Endometrial microvascular endothelial cells (primary cell): ENCODE data around the gene NOL8. TPM values are rescaled to one million over a fixed set of nuclear protein-coding genes. Genes with fewer than 3 reads are reported as not detected.

Experiments
- in situ Hi-C: cut with HindIII; loops from 2 replicates; pipeline ENCODE4 v1.10.0; 2017; ENCODE audit warnings: low sequenced_read_pairs, low pct_unique_long_range_greater_than_20kb; ENCODE audit errors: inconsistent ontology term
- total RNA-seq: library from RNA; depleted of rRNA; stranded (reverse); fragments of >200 nt; gene quantifications from one replicate; pipeline ENCODE4 v1.2.3, GENCODE V29; 2015; ENCODE audit errors: inconsistent ontology term

The NOL8 gene
- total RNA-seq, 1 donor from 2014 or later: 13.4 TPM

DNA sequence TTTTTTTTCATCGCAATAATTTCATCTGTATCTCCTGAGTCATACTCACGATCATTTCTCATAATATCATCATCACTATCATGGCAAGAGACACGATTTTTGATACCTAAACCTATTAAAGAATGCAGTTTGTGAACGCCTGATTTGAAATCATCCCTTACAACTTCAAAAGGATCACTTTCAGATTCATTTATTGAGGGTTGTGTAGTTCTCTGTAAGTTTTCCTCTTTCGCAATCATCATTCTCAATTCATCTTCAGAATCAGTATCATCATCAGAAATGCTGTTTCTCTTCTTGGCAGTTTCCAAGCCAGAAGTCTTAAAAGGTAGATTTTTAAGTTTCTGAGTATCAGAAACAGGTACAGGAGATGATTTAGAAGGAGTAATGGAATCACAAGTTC, 9.7 kb downstream of the NOL8 start:
- in situ Hi-C loops: no loop called here

DNA sequence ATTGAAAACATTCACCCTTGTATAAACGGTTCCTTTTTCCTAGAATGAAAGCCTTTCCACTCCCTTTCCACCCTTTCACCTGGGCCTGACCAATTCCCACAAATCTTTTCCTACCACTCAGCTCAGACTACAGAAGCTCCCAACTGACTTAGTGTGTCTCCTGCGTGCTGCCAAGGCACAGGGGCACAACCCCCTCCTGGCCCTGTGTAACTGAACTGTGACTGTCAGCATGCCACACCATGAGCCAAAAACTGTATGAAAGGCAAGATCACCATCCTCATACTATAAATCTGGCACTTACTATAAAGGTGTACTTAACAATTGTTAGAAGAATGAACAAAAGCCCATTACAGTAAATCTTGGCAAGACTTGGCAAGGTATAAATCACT, 11.5 kb downstream of the NOL8 start:
- in situ Hi-C loops: no loop called here

DNA sequence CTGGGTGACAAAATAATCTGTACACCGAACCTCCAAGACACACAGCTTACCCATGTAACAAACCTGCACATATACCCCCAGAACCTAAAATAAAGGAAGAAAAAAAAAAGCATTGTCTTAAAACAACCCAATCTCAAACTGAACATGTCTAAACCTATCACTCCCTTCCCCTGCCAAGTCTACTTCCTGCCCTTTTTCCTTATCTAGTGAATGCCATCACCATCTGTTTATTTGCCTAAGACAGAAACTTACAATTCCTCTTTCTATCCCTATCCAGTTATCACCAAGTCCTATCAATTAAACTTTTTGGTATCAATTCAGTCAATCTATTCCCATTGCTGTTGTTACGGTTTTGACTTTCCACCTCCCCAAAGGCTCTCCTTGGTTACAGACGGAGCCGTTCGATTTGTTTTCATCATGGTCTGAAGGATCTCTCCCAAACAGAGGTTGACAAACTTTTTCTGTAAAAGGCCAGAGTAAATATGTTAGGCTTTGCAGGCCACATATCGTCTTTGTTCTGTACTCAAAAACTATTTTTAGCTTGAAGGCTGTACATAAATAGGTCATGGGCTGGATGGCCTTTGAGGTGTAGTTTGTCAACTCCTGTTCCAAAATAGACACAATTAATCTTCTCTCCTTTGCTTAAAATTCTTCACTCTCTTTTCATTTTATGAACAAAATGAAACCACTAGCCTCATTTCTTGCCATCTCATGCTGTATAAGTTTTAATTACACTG, 12.1 kb downstream of the NOL8 start:
- in situ Hi-C loops: no loop called here

DNA sequence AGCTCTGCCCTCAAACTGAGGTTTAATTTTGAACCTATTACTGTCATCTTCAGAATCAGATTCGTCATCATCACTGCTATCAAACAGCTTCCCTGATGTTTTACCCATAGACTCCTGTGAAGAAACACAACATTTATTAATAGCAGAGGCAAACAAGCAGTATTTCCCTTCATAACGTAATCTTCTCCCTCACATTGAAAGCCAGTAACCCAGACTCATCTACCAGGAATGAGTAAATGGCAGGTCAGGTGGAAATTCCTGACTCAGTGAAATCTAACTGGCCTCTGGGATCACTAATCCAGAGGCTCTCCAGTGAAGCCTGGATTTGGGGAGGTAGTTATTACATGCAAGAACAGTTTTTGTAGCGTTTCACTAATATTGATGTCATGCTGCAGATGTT, 14.6 kb downstream of the NOL8 start:
- in situ Hi-C loops: no loop called here

DNA sequence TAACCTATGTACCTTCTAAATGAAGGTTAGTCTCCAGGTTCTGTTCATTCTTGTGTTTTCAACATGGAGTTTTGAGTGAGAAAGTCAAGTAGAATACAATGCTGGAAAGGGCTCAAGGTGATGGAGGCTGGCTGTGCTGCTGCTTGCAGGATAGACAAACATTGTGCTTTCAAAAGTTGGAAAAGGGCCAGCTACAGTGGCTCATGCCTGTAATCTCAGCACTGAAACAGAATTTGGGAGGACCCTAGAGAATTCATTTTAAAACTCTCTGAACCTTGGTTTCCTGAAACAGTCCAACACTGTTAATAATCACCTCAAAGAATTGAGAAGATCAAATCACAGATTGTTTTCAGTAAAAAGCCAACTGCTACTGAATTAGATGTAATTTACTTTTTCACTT, 16.3 kb downstream of the NOL8 start:
- in situ Hi-C loops: no loop called here

DNA sequence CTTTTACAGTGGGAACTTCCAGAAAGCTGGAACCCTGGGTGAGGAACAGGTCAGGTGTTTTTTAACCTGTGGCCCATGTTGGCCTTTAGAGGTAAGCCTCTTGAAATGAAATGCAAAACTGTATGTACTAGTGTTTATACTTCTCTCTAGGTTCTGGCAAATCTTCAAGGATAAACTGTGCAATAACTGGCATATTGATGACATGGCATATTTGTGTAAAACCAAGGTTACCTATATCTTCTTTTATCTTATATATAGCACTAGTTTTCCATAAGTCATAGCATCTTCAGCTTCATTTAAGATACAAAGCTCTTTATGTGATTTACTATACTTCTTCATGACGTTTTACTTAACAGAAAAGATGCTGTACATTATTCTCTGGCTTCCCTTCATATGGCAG, 24.2 kb downstream of the NOL8 start:
- in situ Hi-C loops: no loop called here

DNA sequence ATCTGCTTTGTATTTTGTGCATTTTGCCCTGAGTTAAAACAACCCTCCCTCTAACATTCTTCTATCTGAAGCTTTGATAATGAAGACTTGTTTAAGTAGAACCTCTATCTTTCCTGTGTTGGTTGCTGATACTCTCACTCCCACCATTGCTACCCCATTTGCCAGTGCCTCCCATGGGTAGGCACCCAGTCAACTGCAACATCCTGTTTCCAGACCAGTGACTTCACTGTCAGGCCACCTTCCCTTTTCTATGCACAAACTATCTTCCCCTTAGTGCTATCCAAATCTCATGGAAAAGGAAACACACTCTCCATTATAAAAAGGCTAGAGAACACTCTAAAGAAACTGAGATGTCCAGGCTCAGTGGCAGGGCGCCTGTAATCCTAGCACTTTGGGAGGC, 26.0 kb downstream of the NOL8 start:
- in situ Hi-C loops: no loop called here

DNA sequence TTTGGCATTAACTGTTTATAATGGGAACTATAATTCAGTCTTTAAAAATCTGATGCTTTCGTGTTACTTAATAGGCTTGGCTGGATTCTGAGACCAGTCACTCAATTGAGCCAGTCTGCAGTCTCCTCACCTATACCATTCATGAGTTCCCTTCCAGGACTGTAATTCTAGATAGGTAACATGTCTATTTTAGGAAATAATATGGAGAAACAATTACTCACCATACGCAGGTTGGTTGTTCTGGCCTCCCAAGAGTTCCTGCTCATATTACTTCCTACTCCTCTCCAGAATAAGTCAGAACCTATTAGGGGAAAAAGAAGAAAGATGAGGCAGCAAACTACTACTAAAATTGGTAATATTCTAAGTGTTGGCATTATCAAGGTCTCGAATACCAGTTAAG, 27.1 kb downstream of the NOL8 start:
- in situ Hi-C loops: no loop called here

DNA sequence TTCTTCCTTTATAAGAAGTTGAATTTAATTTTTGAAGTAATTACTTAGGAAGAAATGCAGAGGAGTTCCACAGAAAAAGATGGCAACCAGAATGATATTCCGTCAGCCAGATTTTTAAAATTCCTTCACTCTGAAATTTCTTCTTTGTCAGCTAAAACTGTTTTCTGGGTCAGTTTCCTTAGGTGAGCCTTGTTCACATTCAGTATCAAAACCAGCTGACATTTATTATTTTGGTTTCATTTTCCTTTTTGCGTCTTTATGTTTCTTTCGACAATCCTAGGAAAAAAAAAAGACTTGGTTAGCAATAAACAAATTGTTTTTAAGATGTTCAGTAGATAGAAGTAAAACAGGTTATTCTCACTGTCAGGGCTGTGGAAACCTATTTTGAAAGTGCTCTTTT, 27.5 kb downstream of the NOL8 start:
- in situ Hi-C loops: no loop called here

DNA sequence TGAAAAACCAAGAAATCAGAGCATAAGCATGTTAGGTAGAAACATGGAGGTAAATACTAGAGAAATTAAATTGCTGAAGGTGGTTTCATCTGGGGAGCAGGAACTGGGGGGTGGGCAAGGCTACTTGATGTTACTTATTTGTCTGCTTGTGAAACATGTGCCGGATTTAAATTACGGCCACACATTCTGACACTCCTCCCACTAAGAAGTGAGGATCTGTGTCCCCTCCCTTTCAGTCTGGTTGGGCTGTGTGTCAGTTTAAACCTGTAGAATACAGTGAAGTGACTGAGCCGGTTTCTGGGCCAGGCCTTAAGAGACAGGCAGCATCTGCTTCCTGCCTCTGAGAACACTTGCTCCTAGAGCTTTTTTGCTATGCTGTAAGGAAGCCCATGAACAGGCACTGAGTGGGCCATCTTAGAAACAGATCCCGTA, 29.3 kb downstream of the NOL8 start:
- in situ Hi-C loops: no loop called here

DNA sequence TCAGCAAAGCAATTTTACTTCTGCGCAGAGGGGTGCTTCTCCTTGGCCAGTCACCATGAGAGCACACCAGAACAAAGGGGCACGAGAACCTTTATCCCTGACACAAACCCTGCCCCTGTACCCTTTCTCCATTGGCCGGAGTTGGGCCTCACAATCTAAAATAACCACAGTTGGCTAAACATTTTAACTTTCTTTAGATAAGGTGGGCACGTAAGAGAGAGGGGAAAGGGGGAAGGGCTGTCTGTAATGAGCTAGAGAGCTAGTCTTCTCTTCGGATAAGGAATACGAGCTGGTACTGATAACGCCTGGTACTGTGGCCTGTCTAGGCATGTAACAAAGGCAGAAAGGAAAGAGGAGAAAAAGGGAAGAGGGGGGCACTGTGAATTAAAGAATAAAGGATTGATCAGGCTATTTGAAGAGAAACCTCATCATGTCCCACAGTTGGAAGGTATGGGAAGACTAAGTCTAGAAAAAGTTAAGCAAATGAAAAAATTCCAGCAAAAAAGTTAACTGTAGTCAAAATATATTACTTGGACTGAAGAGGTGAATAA, 29.8 kb downstream of the NOL8 start:
- in situ Hi-C loops: no loop called here

DNA sequence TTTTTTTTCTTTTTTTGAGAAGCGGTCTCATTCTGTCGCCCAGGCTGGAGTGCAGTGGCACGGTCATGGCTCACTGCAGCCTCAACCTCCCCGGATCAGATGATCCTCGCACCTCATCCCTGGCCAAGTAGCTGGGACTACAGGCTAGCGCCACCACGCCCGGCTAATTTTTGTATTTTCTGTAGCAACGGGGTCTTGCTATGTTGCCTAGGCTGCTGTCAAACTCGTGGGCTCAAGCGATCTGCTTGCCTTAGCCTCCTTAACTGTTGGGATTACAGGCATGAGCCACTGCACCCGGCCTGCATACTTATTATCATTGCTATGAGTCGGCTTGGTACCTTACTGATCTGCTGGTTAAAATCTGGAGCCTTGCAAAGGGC, 30.9 kb downstream of the NOL8 start:
- in situ Hi-C loops: no loop called here

DNA sequence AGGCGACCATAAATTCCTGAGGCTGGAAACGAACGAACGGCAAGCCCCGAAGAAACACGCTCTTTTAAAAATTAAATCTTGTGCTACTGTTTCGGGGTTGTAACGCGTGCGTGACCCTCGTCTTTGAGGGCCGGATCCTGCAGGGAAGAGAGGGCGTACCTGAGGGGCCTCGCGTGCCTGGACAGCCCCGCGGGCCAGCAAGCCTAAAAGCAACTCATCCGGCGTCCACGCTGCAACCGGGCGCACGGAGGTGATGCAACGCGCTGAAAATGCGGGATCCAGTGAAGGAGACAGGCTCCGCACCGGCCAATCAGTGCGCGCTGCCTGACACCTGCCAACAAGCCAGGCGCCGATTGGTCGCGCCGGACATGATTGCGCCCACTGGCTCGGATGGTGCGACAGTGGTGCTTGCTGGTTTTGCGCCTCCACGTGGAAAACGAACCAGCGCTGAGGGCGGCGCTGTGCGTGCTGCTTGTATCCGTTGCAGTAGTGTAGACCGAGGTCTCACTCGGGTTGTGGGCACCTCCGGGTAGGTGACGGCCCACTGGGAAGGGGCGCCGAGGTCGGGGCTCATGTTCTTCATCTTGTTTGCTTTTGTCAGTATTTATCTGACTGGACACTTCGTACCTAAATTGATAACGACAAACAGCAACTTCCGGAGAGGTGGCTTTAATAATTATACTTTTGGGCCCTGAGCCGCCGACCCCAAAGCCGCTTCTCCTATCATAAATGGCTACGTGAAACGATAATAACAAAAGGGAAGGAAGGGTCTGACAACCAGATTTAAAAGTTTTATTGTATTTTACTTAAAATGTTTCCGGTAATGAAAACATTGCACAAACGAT, 31.5 kb downstream of the NOL8 start, which contains the start of gene IARS1:
TSS of gene IARS1 (minus strand) at position 246 of the 845 bp plus-strand sequence. CDS start 4,278 bp downstream, outside the sequence.
- in situ Hi-C loops: no loop called here

DNA sequence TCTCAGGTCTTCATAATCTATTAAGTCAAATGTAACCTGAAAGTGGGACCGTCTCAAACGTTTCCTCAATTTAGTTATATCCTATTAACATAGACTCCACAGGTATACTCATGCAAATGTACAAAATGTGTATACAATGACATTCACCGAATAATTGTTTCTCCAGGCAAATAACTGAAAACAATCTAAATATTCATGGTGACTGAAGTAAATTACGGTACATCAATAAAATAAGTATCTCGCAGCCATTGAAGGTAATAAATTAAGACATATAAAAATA, 32.1 kb downstream of the NOL8 start:
- in situ Hi-C loops: no loop called here

DNA sequence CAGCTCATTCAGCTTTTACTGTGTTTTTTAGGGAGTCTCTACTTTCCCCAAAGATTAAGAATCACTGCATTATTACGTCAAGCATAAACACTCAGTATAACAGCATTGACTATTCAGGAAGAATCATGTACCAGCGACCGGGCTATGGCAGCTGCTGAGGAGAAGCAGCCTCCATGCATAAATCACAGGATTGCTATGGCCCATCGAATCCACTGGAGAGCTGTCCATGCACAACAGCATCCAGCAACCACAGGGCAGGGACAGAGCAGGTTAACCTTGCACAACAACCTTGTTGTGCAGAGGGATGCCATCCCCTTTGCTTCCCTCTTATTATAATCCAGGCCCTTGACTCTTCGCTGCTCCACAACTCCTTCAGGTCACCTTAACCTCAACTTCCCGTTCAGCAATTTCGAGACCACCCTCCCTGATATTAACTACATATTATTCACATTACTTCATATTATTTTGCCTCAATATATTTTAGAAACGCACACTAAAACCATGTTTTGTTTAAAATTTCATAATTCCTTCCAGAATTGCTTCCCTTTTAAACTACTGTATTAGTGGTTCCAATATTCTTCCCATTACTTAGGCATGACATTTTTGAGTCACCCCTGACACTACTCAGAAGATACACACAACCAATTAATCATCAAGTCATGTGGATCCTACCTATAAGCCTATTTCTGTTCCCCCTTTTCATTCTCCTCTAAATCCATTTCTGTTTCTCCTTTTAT, 32.6 kb downstream of the NOL8 start:
- in situ Hi-C loops: no loop called here

DNA sequence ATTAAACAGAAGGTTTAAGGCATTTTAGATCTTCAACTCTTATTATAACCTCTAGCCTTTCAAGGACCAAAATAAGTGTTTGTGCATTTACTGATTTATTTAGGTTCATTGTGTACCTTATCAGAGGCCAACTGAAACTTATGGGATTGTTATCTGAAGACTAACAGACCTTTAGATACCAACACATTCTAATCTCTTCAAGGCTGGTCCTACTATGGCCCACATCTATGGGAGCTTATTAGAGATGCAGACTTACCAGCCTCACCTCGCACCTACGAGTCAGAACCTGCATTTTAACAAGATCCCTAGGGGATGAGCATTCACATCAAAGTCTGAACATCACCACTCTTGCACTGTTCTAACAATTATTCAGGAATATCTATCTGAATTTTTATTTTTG, 33.6 kb downstream of the NOL8 start:
- in situ Hi-C loops: no loop called here

DNA sequence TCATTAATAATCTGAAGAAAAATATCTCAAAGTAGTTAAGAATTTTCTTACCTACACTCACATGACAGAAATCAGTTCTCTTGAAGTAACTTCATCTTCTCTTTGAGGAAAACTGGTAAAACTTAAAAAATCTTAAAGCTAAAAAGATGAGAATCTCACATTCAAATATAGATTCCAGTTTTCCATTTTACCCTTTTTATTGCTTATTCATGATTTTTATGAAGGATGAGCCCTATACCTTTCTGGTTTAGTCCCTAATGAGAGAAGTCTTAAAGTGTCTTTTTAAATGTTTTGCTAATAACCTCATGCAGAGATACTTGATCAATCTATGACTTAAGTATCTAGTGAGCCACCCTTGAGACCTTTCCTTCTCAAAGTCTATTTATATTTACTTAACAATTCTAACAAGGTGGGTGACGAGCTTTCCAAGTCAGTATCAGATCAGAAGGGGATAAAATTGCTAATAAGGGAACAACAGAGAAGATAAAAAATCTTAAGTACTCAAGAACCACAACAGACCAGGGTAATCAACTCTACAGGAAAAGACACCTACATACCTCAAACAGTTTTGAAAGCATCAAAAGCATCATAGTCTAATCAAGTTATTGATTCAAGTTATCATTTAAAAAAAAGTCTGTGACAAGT, 34.2 kb downstream of the NOL8 start:
- in situ Hi-C loops: no loop called here

DNA sequence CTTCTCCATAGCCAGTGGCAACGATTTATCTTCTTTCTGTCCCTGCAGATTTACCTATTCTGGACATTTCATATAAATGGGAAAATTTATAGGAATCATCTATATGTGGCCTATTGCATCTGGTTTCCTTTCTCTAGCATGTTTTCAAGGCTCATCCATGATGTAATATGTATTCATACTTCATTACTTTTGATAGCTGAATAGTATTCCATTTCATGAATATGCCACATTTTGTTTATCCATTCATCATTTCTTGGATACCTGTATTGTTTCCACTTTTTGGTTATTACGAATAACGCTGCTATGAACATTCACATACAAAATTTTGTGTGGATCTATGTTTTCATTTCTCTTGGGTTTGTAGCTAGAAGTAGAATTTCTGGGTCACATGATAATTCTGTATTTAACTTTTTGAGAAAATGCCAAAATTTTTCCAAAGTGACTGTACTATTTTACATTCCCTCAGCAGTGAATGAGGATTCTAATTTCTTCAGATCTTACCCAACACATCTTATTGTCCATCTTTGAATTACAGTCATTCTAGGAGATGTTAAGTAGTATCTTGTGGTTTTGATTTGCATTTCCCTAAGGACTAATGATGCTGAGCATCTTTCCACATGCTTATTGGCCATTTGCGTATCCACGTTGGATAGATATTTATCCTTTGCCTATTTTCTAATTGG, 35.3 kb downstream of the NOL8 start:
- in situ Hi-C loops: no loop called here

DNA sequence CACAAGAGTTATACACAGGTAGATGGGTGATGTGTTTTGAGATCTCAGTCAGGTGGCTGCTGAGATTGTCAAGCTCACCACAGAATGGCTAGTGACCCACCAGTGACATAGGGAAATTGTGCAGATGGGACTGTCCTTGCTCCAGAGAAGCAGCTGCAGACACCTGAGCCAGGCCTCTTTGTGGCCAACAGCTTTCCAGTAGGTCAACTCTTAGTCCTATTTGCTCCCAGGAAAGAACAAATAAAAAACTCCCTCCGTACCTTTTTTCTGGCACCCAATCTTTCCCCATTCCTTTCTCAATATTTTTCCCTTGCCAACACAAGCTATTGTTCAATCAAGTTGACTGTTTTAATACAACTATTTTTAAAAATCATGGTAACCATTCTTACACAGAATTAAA, 45.8 kb downstream of the NOL8 start:
- in situ Hi-C loops: no loop called here
